GM19351 (cell line): Measurements from ENCODE around the gene OR52E5.
A peak's percentile ranks its signal among the peaks of the same experiment; 100 is the strongest.

Experiments used
- ATAC-seq: cut with Tn5 transposase; IDR thresholded peaks from one replicate; pipeline ENCODE4 v1.9.1; 2021; ENCODE audit warnings: mild to moderate bottlenecking, moderate library complexity; ENCODE audit not compliant: unreplicated experiment

OR52E5 gene

DNA sequence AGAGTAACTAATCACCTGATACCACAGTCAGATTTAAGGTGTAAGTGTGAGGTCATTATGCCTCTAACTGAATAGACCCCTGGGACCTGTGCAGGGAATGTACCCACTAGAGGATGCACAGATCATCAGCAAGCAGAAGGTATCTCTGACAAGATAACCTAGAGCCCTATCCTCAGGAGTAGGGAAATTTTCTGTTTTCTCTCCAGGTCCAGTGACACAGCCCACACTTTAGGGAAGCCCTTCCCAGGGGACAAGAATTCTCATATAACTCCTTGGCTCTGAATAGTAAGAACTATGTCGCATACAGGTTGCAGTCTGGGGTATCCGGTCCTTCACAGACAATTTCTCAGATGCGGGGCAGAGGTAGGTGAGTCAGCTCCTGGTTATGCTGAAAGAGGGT lies at the start of gene OR52E5:
OR52E5 (plus strand) TSS at position 301 of the 400 bp plus-strand sequence. CDS start 7,569 bp downstream, outside the sequence.
- no peak for ATAC-seq

DNA sequence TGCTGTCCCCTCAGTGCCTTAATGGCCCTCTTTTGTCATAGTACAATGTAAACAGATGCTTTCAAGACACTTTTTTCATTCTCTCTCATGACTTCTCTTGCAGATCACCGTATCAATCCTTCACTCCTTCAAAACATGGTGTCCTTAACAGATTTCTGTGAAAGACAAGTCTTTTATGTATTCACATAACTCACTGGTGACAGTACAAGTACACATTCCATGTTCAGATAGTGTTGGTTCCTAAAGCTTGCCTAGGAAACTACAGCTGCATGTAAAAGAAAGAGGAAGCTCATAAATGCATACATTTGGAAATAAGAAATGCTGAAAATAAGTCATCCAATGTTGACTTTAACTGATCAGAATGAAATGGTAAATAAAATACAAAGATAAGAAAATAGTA lies 46.3 kb upstream of the OR52E5 start:
- ATAC-seq, result no peak

DNA sequence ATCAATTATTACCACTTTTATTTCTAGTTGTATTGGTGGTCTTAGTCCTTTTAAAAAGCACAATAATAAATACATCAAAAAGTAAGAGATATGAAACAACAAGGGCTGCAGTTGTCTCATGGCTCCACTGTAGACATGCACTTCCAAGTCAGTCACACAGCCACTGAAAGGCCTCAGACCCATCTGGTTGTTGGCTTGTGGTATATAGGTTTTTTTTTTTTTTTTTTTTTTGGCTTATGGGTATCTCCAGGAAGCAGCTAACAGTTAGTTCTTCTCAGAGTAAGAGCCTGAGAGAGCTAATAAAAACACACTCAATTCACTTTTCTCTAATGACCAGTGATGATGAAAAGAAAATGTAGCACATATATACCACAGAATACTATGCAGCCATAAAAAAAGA lies 45.3 kb upstream of the OR52E5 start:
- ATAC-seq, result no peak

DNA sequence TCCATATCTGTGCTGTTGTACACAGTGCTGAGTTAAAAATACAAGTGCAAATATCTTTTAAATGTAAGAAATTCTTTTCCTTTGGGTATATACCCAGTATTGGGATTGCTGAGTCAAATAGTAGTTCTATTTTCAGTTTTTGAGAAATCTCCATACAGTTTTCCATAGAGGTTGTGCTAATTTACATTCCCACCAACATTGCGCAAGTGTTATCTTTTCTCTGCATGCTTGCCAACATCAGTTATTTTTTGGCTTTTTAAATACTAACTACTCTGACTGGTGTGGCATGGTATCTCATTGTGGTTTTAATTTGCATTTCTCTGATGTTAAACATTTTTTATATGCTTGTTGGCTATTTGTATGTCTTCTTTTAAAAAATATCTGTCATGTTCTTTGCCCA lies 42.0 kb upstream of the OR52E5 start:
- no peak for ATAC-seq

DNA sequence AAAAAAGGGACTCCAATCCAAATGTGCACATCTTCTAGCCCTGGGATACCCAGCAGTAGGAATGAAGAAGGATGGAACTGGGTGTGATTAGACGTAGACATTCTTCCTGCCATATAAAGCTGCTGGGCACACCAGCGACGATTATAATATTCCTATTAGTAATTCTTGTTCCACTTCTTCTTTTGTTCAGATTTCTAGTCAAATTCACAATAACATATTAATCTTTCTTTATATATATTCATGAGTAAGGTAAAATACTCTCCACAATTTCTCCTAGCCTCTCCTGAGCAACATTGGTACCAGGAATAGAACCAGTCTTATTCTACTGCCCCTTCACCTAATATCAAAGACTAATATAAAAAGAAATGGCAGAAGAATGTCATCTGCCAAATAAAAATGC lies 35.4 kb upstream of the OR52E5 start, which contains the start of gene OR52E8:
OR52E8 (minus strand) TSS at position 101 of the 400 bp plus-strand sequence; CDS start at position 101, 0 bp downstream.
- no peak for ATAC-seq

DNA sequence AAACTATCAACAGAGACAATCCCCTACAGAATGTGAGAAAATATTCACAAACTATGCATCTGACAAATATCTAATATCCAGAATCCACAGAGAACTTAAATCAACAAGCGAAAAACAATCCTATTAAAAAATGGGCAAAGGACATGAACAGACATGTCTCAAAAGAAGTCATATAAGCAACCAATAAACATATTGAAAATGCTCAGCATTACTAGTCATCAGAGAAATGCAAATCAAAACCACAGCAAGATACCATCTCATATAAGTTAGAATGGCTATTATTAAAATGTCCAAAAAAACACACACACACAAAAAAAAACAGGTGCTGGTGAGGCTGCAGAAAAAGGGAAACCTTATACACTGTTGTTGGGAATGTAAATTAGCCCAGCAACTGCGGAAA lies 27.2 kb upstream of the OR52E5 start:
- ATAC-seq, result no peak

DNA sequence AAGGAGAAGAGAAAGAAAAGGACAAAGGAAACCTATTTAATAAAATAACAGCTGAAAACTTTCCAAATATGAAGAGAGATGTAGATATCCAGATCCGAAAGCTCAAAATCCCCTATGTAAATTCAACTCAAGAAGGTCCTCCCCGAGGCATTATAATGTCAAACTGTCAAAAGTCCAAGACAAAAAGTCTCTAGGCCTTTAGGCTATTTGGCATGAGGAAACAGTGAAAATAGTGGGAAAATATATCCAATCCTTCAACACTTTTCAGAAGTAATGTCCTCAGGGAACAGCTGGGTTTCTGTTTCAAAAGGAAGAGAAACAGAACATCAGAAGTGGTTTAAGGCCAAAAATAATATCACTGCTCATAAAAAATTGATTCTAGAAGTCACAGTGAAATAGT lies 14.4 kb upstream of the OR52E5 start:
- no peak for ATAC-seq

DNA sequence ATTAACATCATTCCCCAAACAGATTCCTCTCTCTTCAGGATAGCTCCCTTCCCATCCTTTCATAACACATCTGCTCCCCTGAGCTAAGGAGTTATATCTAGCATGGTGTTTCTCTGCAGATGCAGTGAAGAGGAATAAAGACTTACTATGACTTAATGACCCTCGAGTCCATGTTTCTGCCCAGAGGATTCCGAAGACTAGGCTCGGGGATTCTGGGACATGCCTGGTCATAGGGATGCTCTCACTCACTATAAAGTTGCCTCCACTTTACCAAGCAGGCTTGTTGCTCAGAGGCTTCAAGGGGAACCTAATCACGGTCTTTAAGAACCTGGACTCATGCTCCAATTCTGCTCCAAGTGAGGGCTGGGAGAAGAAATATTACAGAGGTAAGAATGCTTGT lies 12.7 kb upstream of the OR52E5 start, which contains the start of gene OR52E4:
OR52E4 (plus strand) TSS at position 301 of the 400 bp plus-strand sequence. CDS start 3,664 bp downstream, outside the sequence.
- ATAC-seq, result no peak

DNA sequence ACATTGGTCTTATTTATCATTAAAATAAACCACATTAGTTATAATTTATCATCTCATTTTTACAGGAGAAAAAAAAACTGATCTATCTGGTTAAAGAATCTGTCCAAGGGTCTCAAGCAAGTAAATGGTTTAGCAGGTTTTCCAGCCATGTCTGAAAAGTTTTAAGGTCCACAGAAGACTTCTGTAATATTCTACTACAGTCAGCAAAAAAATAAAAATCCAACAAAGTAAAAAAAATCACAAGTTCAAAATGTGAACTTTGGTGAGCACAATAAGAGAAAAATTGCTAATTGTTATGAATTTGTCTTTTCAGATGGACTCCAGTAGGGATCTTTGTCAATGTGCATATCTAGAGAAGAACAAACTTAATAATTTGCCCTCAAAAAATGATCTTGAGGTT lies 11.3 kb upstream of the OR52E5 start:
- no peak for ATAC-seq

DNA sequence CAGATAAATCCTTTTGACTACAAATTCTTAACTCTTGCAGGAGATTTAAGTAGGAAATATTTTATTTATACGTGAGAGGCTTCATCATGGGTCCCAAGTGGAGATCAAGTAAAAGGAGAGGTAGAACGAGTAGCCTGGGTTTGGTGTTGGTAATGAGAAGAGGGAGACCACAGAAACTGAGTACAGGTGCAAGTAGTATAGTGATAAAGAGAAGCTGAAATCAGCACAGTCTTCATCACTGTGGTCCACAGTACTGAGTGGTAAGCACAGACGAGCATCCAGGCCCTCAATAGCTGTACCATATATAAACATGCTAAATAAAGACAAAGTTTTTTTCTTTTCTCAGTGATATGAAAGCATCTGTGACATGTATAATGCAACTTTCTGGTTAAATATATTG lies 5.8 kb upstream of the OR52E5 start:
- no peak for ATAC-seq

DNA sequence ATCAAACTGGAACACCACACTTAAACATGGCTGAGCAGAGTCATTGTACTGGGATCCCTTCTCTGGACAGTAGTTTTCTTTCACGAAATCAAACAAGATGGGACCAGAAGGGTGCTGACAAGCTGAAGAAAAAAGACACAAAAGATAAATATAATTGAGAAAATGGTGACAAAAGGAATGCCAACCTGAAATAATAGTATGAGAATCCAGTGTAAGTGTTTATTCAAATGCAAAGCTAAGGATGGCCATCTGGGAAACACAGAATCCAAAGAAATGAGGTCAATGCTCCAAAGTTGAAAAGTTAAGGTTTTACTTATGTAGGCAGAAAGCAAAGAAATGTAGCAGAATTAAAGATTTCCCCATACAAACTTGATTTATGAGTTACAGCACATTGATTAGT lies 5.3 kb upstream of the OR52E5 start:
- ATAC-seq, result no peak

DNA sequence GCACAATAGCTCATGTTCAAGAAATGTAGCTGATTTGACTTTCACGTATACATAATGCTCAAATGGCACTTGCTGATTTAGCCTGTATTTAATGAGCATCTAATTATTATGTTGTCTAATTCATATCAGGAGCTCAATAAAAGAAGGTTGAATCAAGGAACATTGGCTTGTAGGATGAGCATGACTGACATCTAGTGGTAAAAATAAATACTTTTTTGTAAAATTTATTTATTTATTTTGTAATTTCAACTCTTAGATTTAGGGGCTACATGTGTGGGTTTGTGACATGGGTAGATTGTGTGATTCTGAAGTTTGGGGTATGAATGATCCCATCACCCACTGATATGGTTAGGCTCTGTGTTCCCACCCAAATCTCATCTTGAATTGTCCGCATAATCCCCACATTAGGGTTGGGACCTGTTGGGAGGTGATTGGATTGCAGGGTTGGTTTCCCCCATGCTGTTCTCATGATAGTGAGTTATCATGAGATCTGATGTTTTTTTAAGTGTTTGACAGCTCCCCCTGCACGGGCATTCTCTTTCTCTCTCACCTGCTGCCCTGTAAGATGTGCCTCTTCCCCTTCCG lies 1.7 kb upstream of the OR52E5 start:
- no peak for ATAC-seq

DNA sequence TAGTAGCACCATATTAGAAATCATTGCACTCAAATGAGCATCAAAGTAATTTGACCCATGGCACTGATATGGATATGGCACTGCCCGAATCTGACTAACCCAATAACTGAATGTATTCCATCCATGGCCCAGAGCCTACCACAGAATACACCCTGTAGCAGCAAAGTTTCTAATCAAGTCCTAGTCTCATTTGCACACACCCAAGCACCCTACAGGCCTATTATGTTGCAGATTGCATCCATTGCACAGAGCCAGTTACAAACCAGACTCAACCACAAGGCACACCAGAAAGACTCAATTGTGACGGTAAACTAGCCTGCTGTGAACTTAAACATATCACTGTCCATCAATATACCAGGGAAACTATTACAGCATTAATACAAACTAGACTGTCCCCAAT lies 6.5 kb downstream of the OR52E5 start:
- no peak for ATAC-seq

DNA sequence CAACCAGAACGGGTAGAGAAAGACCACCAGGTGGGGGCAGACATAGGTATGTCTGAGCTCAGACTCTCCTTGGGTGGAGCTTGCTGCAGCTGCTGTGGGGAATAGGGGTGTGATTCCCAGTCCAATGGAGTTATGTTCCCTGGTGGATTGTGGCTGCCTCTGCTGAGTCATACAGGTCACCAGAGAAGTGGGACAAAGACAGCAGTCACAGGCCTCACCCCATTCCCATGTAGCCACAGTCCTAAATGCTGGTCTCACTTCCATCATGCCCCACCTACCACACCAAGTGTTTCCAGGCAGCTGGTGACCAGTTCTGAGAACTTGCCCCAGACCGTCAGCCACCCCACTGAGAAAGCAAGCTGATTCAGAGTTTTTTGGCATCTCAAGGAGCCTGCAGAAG lies 17.5 kb downstream of the OR52E5 start:
- no peak for ATAC-seq

DNA sequence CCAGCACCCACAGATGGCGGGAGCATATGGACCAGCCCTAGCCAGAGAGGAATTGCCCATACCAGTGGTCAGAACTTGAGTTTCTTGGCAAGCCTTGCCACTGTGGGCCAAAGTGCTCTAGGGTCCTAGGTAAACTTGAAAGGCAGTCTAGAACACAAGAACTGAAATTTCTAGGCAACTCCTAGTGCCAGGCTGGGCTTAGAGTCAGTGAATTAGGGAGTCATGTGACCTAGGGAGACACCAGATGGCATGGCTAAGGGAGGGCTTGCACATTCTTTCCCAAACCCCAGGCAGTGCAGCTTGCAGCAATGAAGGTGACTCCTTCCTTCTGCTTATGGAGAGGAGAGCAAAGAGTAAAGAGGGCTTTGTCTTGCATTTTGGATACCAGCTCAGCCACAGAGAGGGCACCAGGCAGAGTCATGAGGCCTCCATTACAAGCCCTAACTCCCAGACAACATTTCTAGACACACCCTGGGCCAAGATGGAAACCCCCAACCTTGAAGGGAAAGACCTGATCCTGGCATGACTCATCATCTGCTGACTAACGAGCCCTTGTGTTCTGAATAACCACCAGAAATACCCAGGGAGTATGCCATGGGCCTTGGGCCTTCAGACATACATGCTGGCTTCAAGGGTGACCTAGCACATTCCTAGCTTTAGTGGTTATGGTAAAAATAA lies 29.9 kb downstream of the OR52E5 start:
- ATAC-seq, result peak; percentile 89

DNA sequence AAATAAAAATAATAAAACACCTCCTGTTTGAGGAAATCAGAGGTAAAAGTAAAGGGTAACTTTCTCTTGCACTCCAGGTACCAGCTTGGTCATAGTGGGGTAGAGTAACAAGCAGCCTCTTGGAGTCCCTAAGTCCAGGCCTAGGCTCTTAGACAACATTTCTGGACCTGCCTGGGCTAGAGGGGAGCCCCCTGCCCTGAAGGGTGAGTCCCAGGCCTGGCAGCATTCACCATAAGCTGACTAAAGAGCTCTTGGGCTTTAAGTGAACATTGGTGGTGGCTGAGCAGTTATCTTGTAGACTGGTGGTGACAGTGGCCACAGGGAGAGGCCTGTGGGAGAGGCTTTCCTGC lies 30.4 kb downstream of the OR52E5 start:
- ATAC-seq, result peak; percentile 17

DNA sequence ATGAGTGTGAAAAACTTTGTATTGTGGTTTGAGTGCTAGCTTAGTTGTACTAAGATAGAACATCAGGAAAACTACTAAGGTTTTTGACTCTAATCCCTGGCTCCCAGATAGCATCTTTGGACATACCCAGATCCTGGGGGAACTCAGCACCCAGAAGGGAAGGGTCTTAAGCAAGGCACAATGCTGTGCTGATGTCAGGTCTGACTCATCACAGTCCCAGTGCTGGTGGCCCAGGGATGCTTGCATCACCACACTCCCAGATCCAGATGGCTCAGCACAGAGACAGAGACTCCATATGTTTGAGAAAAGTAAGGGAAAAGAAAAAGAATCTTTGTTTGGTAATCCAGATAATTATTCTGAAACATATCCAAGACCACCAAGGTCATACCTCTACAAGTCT lies 30.8 kb downstream of the OR52E5 start:
- ATAC-seq, result no peak

DNA sequence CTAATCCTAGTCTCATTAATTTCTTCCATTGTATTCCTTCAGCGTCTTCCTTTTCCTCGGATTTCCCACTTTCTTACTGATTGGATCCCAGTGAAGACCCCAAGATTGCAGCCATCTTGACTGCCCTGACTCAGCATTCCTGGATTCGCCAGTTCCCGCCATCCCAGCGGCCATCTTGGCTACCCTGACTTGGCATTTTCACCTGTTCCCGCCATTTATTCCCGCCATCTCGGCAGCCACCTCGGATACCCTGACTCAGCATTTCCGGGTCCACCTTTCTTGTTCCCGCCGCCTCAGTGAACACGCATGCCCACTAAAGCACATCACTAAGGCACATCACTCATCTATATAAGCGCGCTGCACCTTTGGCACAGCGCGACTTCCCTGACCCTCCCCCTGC lies 35.3 kb downstream of the OR52E5 start:
- ATAC-seq, result no peak

DNA sequence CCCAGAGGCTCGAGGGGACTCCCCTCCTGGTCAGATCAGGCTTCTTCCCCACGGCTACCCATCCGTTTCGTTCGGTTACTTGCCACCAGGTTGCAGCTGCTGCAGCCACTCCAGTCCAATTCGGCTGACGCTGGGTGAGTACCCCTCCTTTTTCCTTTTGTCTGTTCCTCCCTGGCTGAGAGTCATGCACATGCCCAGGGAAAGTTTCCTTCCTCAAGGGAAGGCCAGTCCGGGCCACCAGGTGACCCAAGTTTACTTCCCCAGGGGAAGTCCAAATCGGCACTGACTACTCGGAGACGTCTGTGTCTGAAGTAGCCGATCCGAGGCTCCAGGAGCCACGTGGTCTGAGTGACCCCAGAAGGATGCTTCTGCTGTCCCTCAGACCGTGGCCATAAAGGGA lies 35.8 kb downstream of the OR52E5 start:
- no peak for ATAC-seq

DNA sequence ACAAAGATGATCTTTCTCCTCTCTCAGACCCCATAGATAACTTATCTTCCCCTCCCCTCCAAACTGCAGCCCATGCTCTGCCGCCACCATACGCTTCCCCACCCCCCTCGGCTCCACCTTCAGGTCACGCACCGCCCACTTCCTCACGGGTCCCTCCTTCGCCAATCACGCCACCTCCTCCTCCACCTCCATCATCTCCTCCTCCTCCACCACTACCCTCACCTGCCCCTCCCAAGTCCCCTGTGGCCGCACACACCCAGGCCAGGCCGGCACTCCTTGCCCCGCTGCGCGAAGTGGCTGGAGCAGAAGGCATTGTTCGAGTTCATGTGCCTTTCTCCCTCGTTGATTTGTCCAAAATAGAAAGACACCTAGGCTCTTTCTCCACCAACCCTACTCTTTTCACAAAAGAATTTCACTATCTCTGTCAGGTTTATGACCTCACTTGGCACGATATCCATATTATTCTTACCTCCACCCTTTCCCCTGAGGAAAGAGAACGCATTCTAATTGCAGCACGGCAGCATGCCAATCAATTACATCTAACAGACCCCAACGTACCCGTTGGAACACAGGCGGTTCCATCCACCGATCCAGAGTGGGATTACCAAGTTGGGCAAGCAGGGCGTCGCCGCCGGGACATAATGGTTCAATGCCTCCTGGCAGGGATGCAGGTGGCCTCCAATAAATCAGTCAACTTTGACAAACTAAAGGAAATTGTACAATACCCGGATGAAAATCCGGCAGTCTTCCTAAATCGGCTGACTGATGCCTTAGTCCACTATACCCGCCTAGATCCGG lies 36.8 kb downstream of the OR52E5 start:
- no peak for ATAC-seq

DNA sequence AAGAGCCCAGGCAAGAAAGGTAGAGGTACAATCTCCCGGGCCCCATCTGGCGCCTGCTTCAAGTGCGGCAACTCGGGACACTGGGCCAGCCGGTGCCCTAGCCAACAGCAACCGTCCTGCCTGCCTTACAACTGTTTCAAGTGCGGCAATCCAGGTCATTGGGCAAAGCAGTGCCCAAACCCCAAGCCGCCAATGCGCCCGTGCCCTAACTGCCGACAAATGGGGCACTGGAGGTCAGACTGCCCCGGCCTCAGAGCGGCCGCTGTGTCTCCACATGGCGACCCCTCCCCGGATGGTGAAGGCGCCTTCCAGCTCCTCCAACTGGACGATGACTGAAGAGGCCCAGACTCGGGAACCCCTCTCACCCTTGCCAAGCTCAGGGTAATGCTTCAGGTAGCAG lies 37.6 kb downstream of the OR52E5 start:
- no peak for ATAC-seq

DNA sequence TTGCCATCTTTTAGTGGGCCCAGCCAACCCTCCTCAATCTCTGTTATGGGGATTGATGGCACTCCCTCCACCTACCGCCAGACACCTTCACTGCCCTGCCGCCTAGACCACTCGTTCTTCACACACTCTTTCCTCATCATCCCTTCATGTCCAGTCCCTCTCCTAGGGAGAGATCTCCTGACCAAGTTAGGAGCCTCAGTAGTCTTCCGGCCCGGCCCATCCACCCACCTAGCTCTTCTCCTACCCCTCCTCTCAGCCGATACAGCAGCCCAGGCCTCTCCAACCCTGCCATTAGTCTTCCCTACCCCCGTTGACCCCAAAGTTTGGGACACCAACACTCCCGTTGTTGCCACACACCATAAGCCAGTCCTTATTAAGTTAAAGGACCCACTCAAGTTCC lies 38.1 kb downstream of the OR52E5 start:
- no peak for ATAC-seq
